HEK293 (cell line): ENCODE results near the gene PPP1CA.

ENCODE experiments used
- AEBP2 ChIP-seq: fragments of 450-650 bp; formaldehyde crosslinking; IDR thresholded peaks from 2 replicates; pipeline ENCODE4 v1.5.1; 2016; ENCODE audit warnings: missing biosample characterization, missing genetic modification characterization, borderline replicate concordance
- CTCF ChIP-seq: fragments of 450-650 bp; formaldehyde crosslinking; IDR thresholded peaks from 2 replicates; pipeline ENCODE4 v1.5.1; 2016; ENCODE audit warnings: missing biosample characterization, missing genetic modification characterization
- ELK4 ChIP-seq: IDR thresholded peaks from 2 replicates; pipeline ENCODE4 v1.6.1; 2011; ENCODE audit warnings: mild to moderate bottlenecking, low read depth, low read length, borderline replicate concordance
- KLF8 ChIP-seq: fragments of 450-650 bp; formaldehyde crosslinking; IDR thresholded peaks from 2 replicates; pipeline ENCODE4 v1.5.1; 2016; ENCODE audit warnings: missing biosample characterization, missing genetic modification characterization
- PRDM1 ChIP-seq: fragments of 450-650 bp; formaldehyde crosslinking; IDR thresholded peaks from 2 replicates; pipeline ENCODE4; 2016; ENCODE audit warnings: missing biosample characterization, missing genetic modification characterization
- REST ChIP-seq: fragments of 450-650 bp; formaldehyde crosslinking; IDR thresholded peaks from 2 replicates; pipeline ENCODE4 v1.5.1; 2016; ENCODE audit warnings: missing biosample characterization, missing genetic modification characterization
- TSHZ1 ChIP-seq: fragments of 450-650 bp; formaldehyde crosslinking; IDR thresholded peaks from 2 replicates; pipeline ENCODE4 v1.5.1; 2016; ENCODE audit warnings: missing biosample characterization, missing genetic modification characterization, borderline replicate concordance
- YY1 ChIP-seq: fragments of 450-650 bp; formaldehyde crosslinking; IDR thresholded peaks from 2 replicates; pipeline ENCODE4 v1.5.1; 2018; ENCODE audit warnings: missing biosample characterization, missing genetic modification characterization
- ZBTB10 ChIP-seq: fragments of 450-650 bp; formaldehyde crosslinking; IDR thresholded peaks from 2 replicates; pipeline ENCODE4 v1.5.1; 2016; ENCODE audit warnings: missing biosample characterization, missing genetic modification characterization
- ZNF10 ChIP-seq: fragments of 450-650 bp; formaldehyde crosslinking; IDR thresholded peaks from 2 replicates; pipeline ENCODE4 v1.5.1; 2017; ENCODE audit warnings: missing biosample characterization, missing genetic modification characterization
- ZNF423 ChIP-seq: fragments of 450-650 bp; formaldehyde crosslinking; IDR thresholded peaks from 2 replicates; pipeline ENCODE4 v1.5.1; 2016; ENCODE audit warnings: missing biosample characterization, missing genetic modification characterization
- ZSCAN18 ChIP-seq: fragments of 450-650 bp; formaldehyde crosslinking; IDR thresholded peaks from 2 replicates; pipeline ENCODE4 v1.5.1; 2016; ENCODE audit warnings: missing biosample characterization, missing genetic modification characterization

GRCh38 chr11:67382276-67383136 is 19.2 kb downstream of the PPP1CA start:
- TF ChIP-seq ZBTB10 (tag by site-specific recombination) (no peak), CTCF (tag by site-specific recombination) (peak; percentile 92), PRDM1 (no peak), ZNF423 (tag by site-specific recombination) (no peak), AEBP2 (tag by site-specific recombination) (no peak), ZNF10 (tag by site-specific recombination) (no peak), YY1 (tag by site-specific recombination) (no peak), KLF8 (tag by site-specific recombination) (no peak), ZSCAN18 (tag by site-specific recombination) (no peak), TSHZ1 (no peak), ELK4 (no peak), REST (tag by site-specific recombination) (no peak)
